HepG2 (cell line): ENCODE data around the gene ZNF425. TPM values are rescaled to one million over a fixed set of nuclear protein-coding genes. Genes with fewer than 3 reads are reported as not detected.

Source experiments
- ELF4 ChIP-seq: sonication (generic); formaldehyde crosslinking; IDR thresholded peaks from 2 replicates; pipeline ENCODE4 v1.5.0; 2020; ENCODE audit warnings: missing genetic modification reagents, mild to moderate bottlenecking, moderate library complexity, borderline replicate concordance
- FIP1L1 ChIP-seq: fragments of 200-400 bp; formaldehyde crosslinking; IDR thresholded peaks from 2 replicates; pipeline ENCODE4 v1.6.1; 2018; ENCODE audit warnings: low read depth, mild to moderate bottlenecking, low read length, moderate library complexity, borderline replicate concordance; ENCODE audit not compliant: insufficient read depth
- FOXM1 ChIP-seq: sonication (generic); formaldehyde crosslinking; IDR thresholded peaks from 2 replicates; pipeline ENCODE4 v1.5.0; 2020; ENCODE audit warnings: missing genetic modification reagents
- HNF4G ChIP-seq, 2 experiments: sonication (generic) in 1 of 2; formaldehyde crosslinking in 1 of 2; IDR thresholded peaks; 2 replicates each; pipeline versions ENCODE4 v1.4.0 to v1.6.1; 2011 to 2020; ENCODE audit warnings: borderline replicate concordance in 2 of 2, low read depth in 2 of 2, mild to moderate bottlenecking in 2 of 2, low read length in 1 of 2, missing genetic modification reagents in 1 of 2, moderate library complexity in 1 of 2
- HNRNPH1 ChIP-seq: fragments of 200-400 bp; formaldehyde crosslinking; optimal IDR thresholded peaks from 2 replicates; pipeline ENCODE3; 2017; ENCODE audit warnings: mild to moderate bottlenecking, low read depth, low read length
- HOMEZ ChIP-seq: IDR thresholded peaks from 2 replicates; pipeline ENCODE4 v1.6.1; 2016; ENCODE audit warnings: low read depth
- JDP2 ChIP-seq: sonication (generic); formaldehyde crosslinking; IDR thresholded peaks from 2 replicates; pipeline ENCODE4 v1.8.1; 2022; ENCODE audit warnings: missing genetic modification reagents, borderline replicate concordance
- JUNB ChIP-seq: sonication (generic); formaldehyde crosslinking; IDR thresholded peaks from 2 replicates; pipeline ENCODE4 v1.8.0; 2022; ENCODE audit warnings: missing genetic modification reagents, mild to moderate bottlenecking, borderline replicate concordance
- MAFG ChIP-seq: sonication (generic); formaldehyde crosslinking; IDR thresholded peaks from 2 replicates; pipeline ENCODE4 v1.5.1; 2020; ENCODE audit warnings: mild to moderate bottlenecking, missing genetic modification reagents
- MYC ChIP-seq: sonication (generic); formaldehyde crosslinking; IDR thresholded peaks from 2 replicates; pipeline ENCODE4 v1.9.0; 2021; ENCODE audit warnings: missing genetic modification reagents, borderline replicate concordance
- NFE2 ChIP-seq: sonication (generic); formaldehyde crosslinking; IDR thresholded peaks from 2 replicates; pipeline ENCODE4 v1.4.0; 2020; ENCODE audit warnings: missing genetic modification reagents
- NR0B2 ChIP-seq: sonication (generic); formaldehyde crosslinking; IDR thresholded peaks from 2 replicates; pipeline ENCODE4 v1.4.0; 2020; ENCODE audit warnings: mild to moderate bottlenecking, missing genetic modification reagents
- PBX3 ChIP-seq: sonication (generic); formaldehyde crosslinking; IDR thresholded peaks from 2 replicates; pipeline ENCODE4 v1.8.1; 2023; ENCODE audit warnings: missing genetic modification reagents, inconsistent platforms, borderline replicate concordance
- SP2 ChIP-seq: sonication (generic); formaldehyde crosslinking; IDR thresholded peaks from 2 replicates; pipeline ENCODE4 v1.5.1; 2020; ENCODE audit warnings: mild to moderate bottlenecking, missing genetic modification reagents
- SP4 ChIP-seq: sonication (generic); formaldehyde crosslinking; IDR thresholded peaks from 2 replicates; pipeline ENCODE4 v1.8.1; 2023; ENCODE audit warnings: mild to moderate bottlenecking, missing genetic modification reagents
- SRSF1 ChIP-seq: fragments of 200-400 bp; formaldehyde crosslinking; optimal IDR thresholded peaks from 2 replicates; pipeline ENCODE3; 2017; ENCODE audit warnings: mild to moderate bottlenecking, low read depth, low read length, moderate library complexity
- SRSF4 ChIP-seq: fragments of 200-400 bp; formaldehyde crosslinking; IDR thresholded peaks from one replicate; pipeline ENCODE4 v1.6.1; 2018; ENCODE audit warnings: mild to moderate bottlenecking, low read depth, low read length, moderate library complexity; ENCODE audit not compliant: poor library complexity, severe bottlenecking
- TBX2 ChIP-seq: sonication (generic); formaldehyde crosslinking; IDR thresholded peaks from 2 replicates; pipeline ENCODE4 v1.5.0; 2020; ENCODE audit warnings: missing genetic modification reagents, mild to moderate bottlenecking, borderline replicate concordance
- TFDP2 ChIP-seq: sonication (generic); formaldehyde crosslinking; IDR thresholded peaks from 2 replicates; pipeline ENCODE4 v1.4.0; 2020; ENCODE audit warnings: missing genetic modification reagents
- ZFP90 ChIP-seq: sonication (generic); formaldehyde crosslinking; IDR thresholded peaks from 2 replicates; pipeline ENCODE4 v1.8.0; 2022; ENCODE audit warnings: missing genetic modification reagents, mild to moderate bottlenecking, inconsistent platforms, borderline replicate concordance
- ZNF160 ChIP-seq: sonication (generic); formaldehyde crosslinking; IDR thresholded peaks from 2 replicates; pipeline ENCODE4 v1.8.0; 2022; ENCODE audit warnings: mild to moderate bottlenecking, inconsistent platforms, missing genetic modification reagents
- ZNF496 ChIP-seq: sonication (generic); formaldehyde crosslinking; IDR thresholded peaks from 2 replicates; pipeline ENCODE4 v1.8.1; 2023; ENCODE audit warnings: mild to moderate bottlenecking, moderate library complexity, missing genetic modification reagents; ENCODE audit not compliant: insufficient replicate concordance
- polyA plus RNA-seq, 8 experiments: library from polyadenylated mRNA; depleted of rRNA in 3 of 8; stranded (reverse) in 7 of 8; unstranded in 1 of 8; fragments of >200 nt; fragmentation: Illumina TruSeq in 4 of 8; extraction: Trizol in 4 of 8; gene quantifications; 2 replicates each; pipeline versions ENCODE4 v1.2.1 to v1.2.3, GENCODE V29; 2011 to 2016; ENCODE audit warnings: low read depth in 4 of 8, missing spikeins in 1 of 8, mixed read lengths in 1 of 8; ENCODE audit not compliant: insufficient read depth in 1 of 8
- total RNA-seq, 5 experiments: library from RNA; depleted of rRNA; stranded (reverse); fragments of >200 nt; fragmentation: Illumina TruSeq; extraction: Trizol; gene quantifications; 2 replicates each; pipeline ENCODE4 v1.2.3, GENCODE V29; 2016; ENCODE audit warnings: low read depth in 1 of 5

Gene ZNF425
- total and polyA plus RNA-seq, 2 of the 13 experiments (the other 11 are each of a cell fraction or from before 2014, with no cell fraction given) = 0.51 to 1.1 TPM

- TF ChIP-seq HOMEZ (no peak), NFE2 (CRISPR knock-in tag) (no peak), ZNF160 (no peak), JUNB (0 out of 2 replicates have a peak, but pooled peaks have one; percentile 11), PBX3 (no peak), ZNF496 (CRISPR knock-in tag) (no peak), FOXM1 (no peak), SP2 (CRISPR knock-in tag) (no peak), ELF4 (CRISPR knock-in tag) (no peak; the same call in 1 of the 2 replicates), FIP1L1 (no peak), ZFP90 (CRISPR knock-in tag) (0 out of 2 replicates have a peak, but pooled peaks have one; percentile 5), SP4 (CRISPR knock-in tag) (peak; percentile 0; the same call in 1 of the 2 replicates), JDP2 (CRISPR knock-in tag) (0 out of 2 replicates have a peak, but pooled peaks have one; percentile 10), TBX2 (CRISPR knock-in tag) (no peak), SRSF4 (no peak), HNF4G (IDR thresholded peaks at IDR 0.05; ENCODE audit: borderline replicate concordance, low read depth, low read length) (no peak), HNF4G (CRISPR knock-in tag; IDR thresholded peaks at IDR 0.05; ENCODE audit: borderline replicate concordance, low read depth) (no peak), TFDP2 (CRISPR knock-in tag) (0 out of 2 replicates have a peak, but pooled peaks have one; percentile 9), NR0B2 (CRISPR knock-in tag) (no peak), MAFG (CRISPR knock-in tag) (no peak), MYC (no peak), HNRNPH1 (no peak), SRSF1 (peak; percentile 5)
Measured at GRCh38 chr7:149126662-149127266, 640 bp upstream of the ZNF425 start (continued).
